Right atrium auricular region (tissue), 2 donors: ENCODE data around the gene BRAT1. TPM values are rescaled to one million over a fixed set of nuclear protein-coding genes. Genes with fewer than 3 reads are reported as not detected.

Source experiments
- DNase-seq: peaks from one replicate; pipeline ENCODE4 v3.0.0-alpha.2; 2019; ENCODE audit warnings: low spot score
- H3K27ac ChIP-seq, 2 donors: fragments of 200-600 bp; sonication (generic); 1 replicate in 1 of 2; 2 replicates in 1 of 2; pipeline ENCODE4 v1.5.1; 2016 to 2019
- H3K27me3 ChIP-seq, 2 donors: fragments of 200-600 bp; sonication (generic); one replicate each; pipeline versions ENCODE4 v1.5.1 to v1.6.0; 2017 to 2019
- H3K36me3 ChIP-seq: fragments of 200-600 bp; sonication (generic); one replicate; pipeline ENCODE4 v1.5.1; 2016
- H3K4me1 ChIP-seq, 2 donors: fragments of 200-600 bp; sonication (generic); one replicate each; pipeline versions ENCODE4 v1.5.1 to v1.6.0; 2017 to 2019
- H3K4me3 ChIP-seq, 2 donors: fragments of 200-600 bp; sonication (generic); 1 replicate in 1 of 2; 2 replicates in 1 of 2; pipeline ENCODE4 v1.5.1; 2017 to 2019; ENCODE audit warnings: mild to moderate bottlenecking in 1 of 2, moderate library complexity in 1 of 2
- H3K9me3 ChIP-seq, 2 donors: fragments of 200-600 bp; sonication (generic); one replicate each; pipeline ENCODE4 v1.5.1; 2019
- total RNA-seq, 2 donors: library from RNA; depleted of rRNA; stranded (reverse); fragments of >200 nt; gene quantifications; one replicate each; pipeline ENCODE4 v1.1.0, GENCODE V29; 2016
- TF ChIP-seq, protein P1 (sequence below), 2 donors: fragments of 200-600 bp; sonication (generic); IDR thresholded peaks; one replicate each; pipeline ENCODE4 v1.5.1; 2019; ENCODE audit warnings: antibody characterized with exemption in 2 of 2

The BRAT1 gene
- total RNA-seq, 2 donors from 2014 or later: 20.9 to 24.6 TPM

DNA sequence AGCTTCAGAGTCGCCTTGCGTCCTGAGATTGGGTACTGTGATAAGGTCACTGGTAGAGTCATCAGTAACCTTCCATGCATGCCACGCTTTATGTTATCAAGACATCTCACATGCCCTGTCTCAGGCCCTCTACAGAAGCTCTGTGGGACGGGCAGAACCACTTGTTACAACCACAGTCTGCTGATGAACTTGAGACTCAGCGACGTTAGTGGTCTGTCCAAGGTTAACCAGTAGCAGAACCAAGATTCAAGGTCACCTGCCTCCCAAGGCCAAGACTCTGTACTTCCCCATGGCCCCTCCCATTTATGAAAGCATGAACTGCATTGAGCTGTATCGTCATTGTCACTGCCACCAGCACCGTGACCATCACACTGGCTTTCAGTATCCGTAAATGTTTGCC lies 18.4 kb upstream of the BRAT1 start:
- DNase-seq: no peak
- Histone ChIP-seq H3K27ac (no peak overlapping the region), H3K4me1 (no peaks in the 10 kb centered on the region), H3K36me3 (peaks cover 31% of the 10 kb centered on the region), H3K27me3 (no peaks in the 10 kb centered on the region), H3K9me3 (no peaks in the 10 kb centered on the region), H3K4me3 (no peak overlapping the region)
- TF ChIP-seq, protein P1, sequence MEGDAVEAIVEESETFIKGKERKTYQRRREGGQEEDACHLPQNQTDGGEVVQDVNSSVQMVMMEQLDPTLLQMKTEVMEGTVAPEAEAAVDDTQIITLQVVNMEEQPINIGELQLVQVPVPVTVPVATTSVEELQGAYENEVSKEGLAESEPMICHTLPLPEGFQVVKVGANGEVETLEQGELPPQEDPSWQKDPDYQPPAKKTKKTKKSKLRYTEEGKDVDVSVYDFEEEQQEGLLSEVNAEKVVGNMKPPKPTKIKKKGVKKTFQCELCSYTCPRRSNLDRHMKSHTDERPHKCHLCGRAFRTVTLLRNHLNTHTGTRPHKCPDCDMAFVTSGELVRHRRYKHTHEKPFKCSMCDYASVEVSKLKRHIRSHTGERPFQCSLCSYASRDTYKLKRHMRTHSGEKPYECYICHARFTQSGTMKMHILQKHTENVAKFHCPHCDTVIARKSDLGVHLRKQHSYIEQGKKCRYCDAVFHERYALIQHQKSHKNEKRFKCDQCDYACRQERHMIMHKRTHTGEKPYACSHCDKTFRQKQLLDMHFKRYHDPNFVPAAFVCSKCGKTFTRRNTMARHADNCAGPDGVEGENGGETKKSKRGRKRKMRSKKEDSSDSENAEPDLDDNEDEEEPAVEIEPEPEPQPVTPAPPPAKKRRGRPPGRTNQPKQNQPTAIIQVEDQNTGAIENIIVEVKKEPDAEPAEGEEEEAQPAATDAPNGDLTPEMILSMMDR (IDR thresholded peaks at IDR 0.05): no peak

DNA sequence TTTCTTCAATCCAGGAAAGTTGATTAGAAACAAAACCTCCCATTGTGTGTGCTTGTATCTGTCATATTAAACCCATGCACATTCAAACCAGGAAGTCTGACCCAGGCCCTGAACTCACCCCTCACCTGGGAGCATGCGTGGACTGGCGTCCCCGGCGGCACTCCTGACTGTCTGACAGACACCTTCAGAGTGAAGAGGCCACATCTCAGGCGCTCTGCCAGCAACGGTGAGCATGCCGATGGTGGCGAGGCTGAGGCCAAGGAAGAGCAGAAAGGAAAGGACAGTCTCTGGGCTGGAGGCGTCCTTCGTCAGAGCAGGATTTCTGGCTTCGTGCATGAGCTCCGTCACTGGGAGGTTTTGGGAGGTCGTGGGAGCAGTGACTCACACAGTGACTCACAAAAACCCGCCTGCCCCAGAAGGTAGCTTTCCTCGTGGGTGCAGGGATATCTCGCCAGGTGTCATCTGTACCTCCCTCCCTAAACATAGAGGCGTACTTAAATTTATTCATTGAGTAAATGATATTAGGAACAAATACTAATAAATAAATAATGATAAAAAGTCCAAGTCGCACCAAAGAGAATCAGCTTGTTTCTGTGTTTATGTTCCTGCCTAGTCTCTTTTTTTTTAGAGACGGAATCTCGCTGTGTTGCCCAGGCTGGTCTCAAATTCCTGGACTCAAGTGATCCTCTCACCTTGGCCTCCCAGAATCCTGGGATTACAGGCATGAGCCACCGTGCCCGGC lies 16.9 kb upstream of the BRAT1 start:
- DNase-seq: no peak

DNA sequence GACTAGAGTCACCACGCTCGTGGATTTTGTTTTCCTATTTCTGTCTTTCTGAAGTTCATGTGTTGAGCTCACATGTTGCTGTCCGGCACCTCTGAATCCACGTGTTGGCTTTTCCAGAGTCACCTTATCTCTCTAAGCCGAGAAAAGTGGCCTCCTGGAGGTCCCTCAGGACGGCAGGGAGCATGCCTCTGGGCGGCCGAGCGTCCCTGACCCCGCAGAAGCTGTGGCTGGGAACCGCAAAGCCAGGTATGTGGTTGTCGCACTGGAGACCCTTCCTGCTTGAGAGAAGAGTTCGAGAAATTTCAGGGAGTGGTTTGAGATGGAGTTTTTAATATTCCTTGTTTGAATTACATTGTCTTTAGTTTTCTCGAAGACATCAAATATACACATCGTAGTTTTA lies 16.1 kb upstream of the BRAT1 start:
- Histone ChIP-seq H3K27ac (no peak overlapping the region), H3K4me3 (no peak overlapping the region), H3K4me1 (peaks cover 0 to 14% of the 10 kb centered on the region in 2 donors), H3K27me3 (no peaks in the 10 kb centered on the region), H3K9me3 (no peaks in the 10 kb centered on the region), H3K36me3 (peaks cover 24% of the 10 kb centered on the region)
- TF ChIP-seq, protein P1 (IDR thresholded peaks at IDR 0.05): no peak
- DNase-seq: no peak

More for the DNA sequence above, 16.9 kb upstream of the BRAT1 start:
- Histone ChIP-seq H3K4me3 (no peak overlapping the region), H3K36me3 (peaks cover 24% of the 10 kb centered on the region), H3K27me3 (no peaks in the 10 kb centered on the region), H3K9me3 (no peaks in the 10 kb centered on the region), H3K4me1 (peaks cover 0 to 6% of the 10 kb centered on the region in 2 donors), H3K27ac (no peak overlapping the region)
- TF ChIP-seq, protein P1 (IDR thresholded peaks at IDR 0.05): no peak

DNA sequence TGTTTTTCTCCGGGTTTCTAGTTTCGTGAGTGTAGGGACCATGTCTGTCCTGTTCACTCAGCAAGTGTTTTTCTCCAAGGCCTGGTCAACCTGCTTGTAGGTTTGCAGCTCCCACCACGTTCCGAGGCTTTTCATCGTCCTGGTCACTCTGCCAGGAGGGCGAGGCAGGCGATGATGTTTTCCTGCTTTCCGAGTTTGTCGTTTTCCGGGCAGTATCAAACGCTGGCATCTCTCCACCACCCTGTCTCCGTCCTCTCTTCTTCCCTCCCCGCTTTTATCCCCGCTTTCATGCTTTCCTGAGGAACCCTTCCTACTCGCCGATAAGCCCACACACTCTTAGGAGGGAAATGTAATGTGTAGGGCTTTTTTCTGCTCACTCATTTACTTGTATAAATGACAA lies 14.7 kb upstream of the BRAT1 start:
- Histone ChIP-seq H3K9me3 (no peaks in the 10 kb centered on the region), H3K4me3 (no peak overlapping the region), H3K27me3 (no peaks in the 10 kb centered on the region), H3K36me3 (peaks cover 24% of the 10 kb centered on the region), H3K27ac (no peak overlapping the region), H3K4me1 (peaks cover 0 to 14% of the 10 kb centered on the region in 2 donors)
- TF ChIP-seq, protein P1 (IDR thresholded peaks at IDR 0.05): no peak
- no peak for DNase-seq

DNA sequence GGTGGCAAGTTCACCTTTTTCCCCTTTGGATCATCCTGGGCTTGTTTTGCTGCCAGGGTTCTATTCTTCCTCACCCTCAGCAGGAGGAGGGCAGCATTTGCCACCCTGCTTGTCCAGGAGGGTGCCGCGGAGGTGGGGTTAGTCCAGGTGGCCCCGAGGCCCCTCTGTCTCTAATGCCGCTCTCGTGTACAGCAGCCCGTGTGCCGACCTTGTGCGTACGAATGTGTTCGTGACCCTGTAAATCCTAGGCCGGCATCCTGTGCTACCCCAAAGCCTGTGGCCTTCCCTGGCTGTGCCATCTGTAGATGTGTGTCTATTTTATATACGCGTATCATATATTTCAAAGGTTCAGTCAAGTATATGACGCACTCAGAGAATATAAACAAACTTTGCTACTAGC lies 14.1 kb upstream of the BRAT1 start:
- no peak for DNase-seq
- Histone ChIP-seq H3K9me3 (no peaks in the 10 kb centered on the region), H3K4me1 (peaks cover 0 to 14% of the 10 kb centered on the region in 2 donors), H3K4me3 (no peak overlapping the region), H3K27ac (no peak overlapping the region), H3K36me3 (peaks cover 23% of the 10 kb centered on the region), H3K27me3 (no peaks in the 10 kb centered on the region)
- TF ChIP-seq, protein P1 (IDR thresholded peaks at IDR 0.05): no peak
